HG03558 (cell line): ENCODE results near the gene TMEM253.

Source experiments
- ATAC-seq: cut with Tn5 transposase; IDR thresholded peaks from one replicate; pipeline ENCODE4 v1.9.1; 2021; ENCODE audit warnings: moderate number of reproducible peaks; ENCODE audit not compliant: unreplicated experiment; ENCODE audit errors: extremely low read depth

Gene TMEM253

DNA sequence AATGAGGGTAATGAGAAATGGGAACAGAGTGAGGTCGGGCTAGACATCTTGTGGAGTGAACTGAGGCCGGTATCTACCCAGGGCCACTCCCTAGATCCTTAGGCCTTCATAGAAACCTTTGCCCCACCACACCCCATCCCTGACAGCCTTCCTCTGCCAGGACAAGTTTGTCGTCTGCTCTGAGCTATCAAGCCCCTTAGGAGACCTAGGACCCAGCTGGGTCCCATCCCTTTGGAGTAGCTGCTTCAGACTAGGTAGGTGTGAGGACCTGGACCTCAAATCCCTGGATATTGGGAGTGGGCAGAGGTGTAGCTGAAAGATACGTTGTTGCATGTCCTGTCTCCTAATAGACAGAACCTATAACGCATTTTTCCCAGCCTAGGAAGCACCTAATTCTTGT, at the start of gene TMEM253:
TMEM253 (plus strand) TSS at position 136 of the 400 bp plus-strand sequence. CDS start 278 bp downstream, outside the sequence.
- no peak for ATAC-seq

GRCh38 chr14:21053184-21054122, 47.4 kb upstream of the TMEM253 start:
- ATAC-seq, result no peak

- ATAC-seq, result no peak
Observed at GRCh38 chr14:21054123-21054767, 46.6 kb upstream of the TMEM253 start.

GRCh38 chr14:21054768-21055145, 46.1 kb upstream of the TMEM253 start:
- ATAC-seq, result no peak

- no peak for ATAC-seq
Observed at GRCh38 chr14:21055432-21056117, 45.3 kb upstream of the TMEM253 start.

GRCh38 chr14:21056520-21057163, 44.2 kb upstream of the TMEM253 start:
- no peak for ATAC-seq

GRCh38 chr14:21057803-21058675, 42.8 kb upstream of the TMEM253 start, which contains the start of gene RNASE8:
Gene RNASE8, plus strand, starts transcription at chr14:21057822. Its CDS starts 71 bp downstream, at chr14:21057893.
- no peak for ATAC-seq

- ATAC-seq, result no peak
Observed at GRCh38 chr14:21058903-21059302, 42.0 kb upstream of the TMEM253 start.

DNA sequence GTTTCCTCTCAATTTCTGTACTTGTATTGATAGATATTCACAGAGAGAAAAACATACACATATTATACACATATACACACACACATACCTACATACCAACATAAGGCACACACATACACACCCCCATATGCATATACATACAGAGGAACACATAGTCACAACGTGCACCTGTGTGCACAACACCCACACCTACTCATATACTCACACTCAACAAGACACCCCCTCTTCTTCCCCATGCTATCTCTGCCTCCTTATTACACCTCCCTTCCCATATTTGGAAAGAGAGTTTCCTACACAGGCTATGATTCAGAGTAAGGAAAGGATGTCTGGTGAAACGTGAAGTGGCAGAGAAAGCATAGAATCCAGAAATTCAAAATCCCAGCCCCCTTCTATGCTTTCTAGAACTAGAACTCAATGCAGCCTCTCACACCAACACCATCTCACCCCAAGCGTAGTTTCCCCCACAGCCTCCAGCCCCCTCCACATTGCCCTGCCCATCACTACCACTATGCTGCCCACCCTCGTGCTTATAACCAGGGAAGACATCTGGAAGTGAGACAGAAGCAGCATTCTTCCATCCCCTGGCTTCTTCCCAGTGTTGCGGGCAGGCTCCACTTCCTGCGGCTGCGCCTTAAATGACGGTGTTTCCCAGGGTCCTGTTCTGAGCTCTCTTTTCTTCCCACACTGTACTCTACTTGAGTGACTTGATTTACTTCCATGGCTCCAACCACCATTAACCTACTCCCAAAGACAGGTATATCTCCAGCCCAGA, 40.8 kb upstream of the TMEM253 start:
- no peak for ATAC-seq

DNA sequence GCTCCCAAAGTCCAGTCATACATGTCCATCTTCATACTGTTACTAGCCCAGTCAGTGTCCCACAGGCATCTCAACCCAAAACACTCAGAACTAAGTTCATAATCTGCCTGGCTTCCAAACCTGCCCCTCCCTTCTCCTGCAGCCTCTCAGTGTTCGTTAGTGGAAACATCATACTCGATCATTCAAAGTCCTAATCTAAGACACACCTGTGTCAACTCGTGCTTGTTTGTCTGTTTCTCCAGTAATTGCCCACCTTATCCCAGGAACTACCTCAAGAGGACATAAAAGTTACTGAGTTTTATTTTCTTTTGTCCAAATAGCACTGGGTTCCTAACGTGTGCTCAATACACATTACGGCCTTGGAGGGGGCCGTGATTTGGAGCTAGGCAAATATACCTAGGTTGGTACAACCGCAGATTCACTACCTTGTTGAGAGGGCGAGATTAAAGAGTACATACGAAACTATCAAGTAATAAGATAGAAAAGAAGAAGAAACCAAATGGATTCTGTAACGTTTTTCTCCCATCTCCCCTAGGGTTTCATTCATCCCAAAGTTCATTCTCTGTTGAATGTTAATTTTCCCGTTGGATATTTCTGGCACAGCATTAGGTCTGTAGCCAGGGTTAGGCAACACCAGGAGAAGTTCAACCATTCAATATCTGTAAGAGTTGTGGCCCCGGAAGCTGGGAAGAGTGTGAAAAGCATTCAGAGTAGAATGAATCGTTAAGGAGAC, 40.1 kb upstream of the TMEM253 start:
- no peak for ATAC-seq

DNA sequence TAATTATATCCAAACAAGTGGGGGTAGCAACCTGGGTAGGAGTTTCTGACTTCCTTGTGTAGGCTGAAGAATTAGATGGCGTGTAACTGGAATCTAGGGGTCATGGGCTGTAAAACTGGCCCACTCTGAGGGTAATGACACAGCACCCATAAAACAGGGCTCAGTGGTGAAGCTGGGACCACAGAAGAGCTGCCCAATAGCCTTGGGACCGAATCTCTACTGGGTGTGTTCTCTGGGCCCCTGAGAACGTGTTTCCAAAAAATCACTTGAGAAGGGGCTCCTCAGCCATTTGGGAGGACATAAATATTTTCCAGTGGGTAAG, 39.6 kb upstream of the TMEM253 start:
- no peak for ATAC-seq

GRCh38 chr14:21063479-21063878, 37.4 kb upstream of the TMEM253 start:
- ATAC-seq, result no peak

DNA sequence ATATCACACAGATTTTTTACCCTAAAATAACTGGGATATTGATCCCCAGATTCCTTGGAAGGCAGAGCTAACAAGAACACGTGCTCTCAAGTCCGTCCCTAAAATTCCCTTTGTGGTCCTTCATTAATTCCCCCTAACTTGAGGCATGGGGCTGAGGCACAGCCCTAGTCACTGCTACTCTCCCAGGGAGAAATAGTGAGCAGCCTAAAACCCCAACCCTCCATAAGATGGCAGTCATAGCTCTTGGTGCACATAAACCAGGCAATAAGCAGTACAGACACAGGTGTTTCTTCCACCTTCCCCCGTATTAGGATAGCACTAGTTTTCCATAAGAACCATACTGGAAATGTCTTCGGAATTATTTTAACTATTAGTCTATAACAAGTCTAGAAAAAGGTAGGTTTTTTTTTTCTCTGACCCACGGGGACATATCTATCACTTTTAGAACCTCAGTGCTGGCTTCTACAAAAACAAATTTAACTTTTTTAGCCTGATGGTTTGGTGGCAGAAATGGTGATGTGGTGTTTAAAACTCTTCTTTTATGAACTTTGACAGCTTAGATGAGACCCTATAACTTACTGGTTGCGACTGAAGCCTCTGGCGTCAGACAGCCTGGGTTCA, 33.9 kb upstream of the TMEM253 start:
- no peak for ATAC-seq

DNA sequence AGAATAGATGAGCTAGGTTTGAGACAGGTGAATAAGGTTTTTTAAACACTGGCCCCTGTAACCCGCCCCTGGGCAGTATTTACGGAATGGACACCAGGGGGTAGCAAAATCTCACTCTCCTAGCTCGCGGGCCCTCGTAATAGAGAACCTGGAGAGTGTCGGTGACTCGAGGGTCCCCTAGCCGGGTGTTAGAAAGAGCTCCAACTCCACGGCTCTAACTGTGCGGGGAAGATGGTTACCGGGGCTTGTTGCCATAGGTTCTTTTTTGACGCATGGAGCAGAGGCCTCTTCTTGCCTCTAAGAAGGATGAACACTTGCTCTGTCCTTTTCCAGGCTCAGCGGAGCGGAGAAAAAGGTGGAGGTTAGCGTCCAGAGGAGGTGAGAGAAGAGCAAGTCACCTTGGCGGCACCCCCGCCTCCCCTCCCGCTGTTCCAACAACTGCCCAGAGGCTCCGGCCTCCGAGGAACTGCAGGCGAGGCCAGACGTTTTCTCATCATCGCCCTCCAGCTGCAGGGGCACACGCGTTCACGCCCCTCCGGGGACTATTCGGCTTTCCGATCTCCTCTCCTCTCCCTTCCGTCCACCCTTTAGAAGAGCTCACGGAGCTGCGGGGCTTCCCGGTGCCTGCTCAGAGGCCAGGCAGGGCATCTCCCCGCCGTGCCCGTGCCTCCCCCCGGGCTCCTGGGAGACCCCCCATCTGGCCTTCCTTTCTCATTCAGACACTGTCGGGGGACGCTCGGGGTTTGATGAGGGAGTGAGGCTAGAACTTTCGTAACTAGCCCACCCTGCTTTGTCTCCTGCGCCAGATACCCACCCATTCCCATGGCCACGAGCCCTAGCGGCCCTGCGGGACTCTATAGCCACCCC, 32.1 kb upstream of the TMEM253 start:
- ATAC-seq, result no peak

DNA sequence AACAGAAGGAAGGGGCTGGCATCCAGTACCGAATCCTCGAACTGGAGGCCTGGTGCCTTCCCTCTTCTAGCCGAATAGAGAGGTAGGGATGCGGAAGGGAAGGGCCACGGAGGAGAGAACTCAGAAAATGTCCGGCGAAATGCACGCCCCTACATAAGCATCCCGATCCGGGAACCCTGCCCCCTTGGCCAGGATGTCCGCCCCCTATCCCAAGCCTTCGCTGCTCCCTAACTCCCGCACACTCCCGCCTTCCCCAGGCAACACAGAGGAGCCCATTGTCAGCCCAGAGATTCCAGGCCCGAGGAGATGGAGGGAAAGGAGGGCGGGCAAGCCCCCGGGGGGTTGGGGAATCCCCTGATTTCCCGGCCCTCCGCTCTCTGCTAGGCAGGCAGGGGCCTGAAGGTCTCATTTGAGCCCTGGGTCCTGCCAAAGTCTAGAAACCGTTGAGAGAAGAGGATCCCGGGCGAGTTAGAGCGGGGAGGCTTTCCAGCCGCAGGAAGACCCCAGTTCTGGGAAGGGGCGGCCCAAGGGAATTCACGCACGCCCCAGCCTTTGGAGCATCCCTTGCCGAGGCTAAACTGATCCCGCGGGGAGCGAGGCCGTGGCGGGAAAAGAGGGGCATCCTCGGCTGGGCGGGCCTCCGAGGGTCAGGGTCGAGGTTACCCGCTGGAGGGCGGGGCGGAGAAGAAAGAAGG, 31.3 kb upstream of the TMEM253 start:
- no peak for ATAC-seq

DNA sequence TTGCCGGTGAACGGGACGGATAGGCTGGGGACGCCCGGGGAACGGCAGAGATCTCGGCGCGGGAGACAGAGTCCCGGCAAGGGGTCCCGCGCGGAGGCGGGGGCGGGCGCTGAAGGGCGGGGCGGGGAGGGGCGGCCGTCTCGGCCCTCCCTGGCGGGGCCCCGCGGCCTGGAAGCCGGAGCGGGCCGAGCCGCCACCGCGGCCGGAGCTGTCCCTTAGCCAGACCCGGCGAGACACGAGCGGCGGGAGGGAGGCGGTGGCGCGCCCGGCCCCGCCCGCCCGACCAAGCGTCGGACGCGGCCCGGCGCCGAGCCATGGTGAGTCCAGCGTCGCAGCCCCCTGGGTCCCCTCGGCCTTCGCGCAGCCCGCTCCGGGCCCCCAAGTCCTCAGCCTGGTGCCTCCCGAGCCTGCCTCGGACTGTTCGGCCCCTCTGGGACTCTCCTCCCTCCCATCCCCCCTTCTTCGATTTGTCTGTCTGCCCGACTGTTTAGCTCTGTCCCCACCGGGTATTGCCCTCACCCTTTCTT, 30.7 kb upstream of the TMEM253 start, which contains the start of gene ARHGEF40:
ARHGEF40 (plus strand) TSS at position 222 of the 527 bp plus-strand sequence; CDS start at position 315, 93 bp downstream.
- ATAC-seq, result no peak
